Smooth muscle cell (in vitro differentiated cells): ENCODE measurements around the gene ATOH8. TPM values are rescaled to one million over a fixed set of nuclear protein-coding genes. Genes with fewer than 3 reads are reported as not detected.
A peak's percentile ranks its signal among the peaks of the same experiment; 100 is the strongest.

ENCODE experiments used
- DNase-seq: peaks from one replicate; lab custom pipeline; 2025; ENCODE audit not compliant: unreplicated experiment; lab: John Stamatoyannopoulos, UW
- H2AFZ ChIP-seq: fragments of 200-600 bp; sonication (generic); 2 replicates; pipeline ENCODE4 v1.6.0; 2016; ENCODE audit warnings: antibody characterized with exemption, low read depth, mild to moderate bottlenecking
- H3F3A ChIP-seq: fragments of 200-600 bp; sonication (generic); 2 replicates; pipeline ENCODE4 v1.6.0; 2017; ENCODE audit warnings: antibody characterized with exemption, low read depth
- H3K27ac ChIP-seq: fragments of 200-600 bp; sonication (generic); 2 replicates; pipeline ENCODE4 v1.5.1; 2016; ENCODE audit warnings: low read depth, mild to moderate bottlenecking
- H3K27me3 ChIP-seq: fragments of 200-600 bp; sonication (generic); 2 replicates; pipeline ENCODE4 v1.6.1; 2016; ENCODE audit warnings: low read depth, mild to moderate bottlenecking
- H3K36me3 ChIP-seq: fragments of 200-600 bp; sonication (generic); 2 replicates; pipeline ENCODE4 v1.5.1; 2016; ENCODE audit warnings: low read depth
- H3K4me1 ChIP-seq: fragments of 200-600 bp; sonication (generic); 2 replicates; pipeline ENCODE4 v1.5.1; 2016; ENCODE audit warnings: low read depth
- H3K4me2 ChIP-seq: fragments of 200-600 bp; sonication (generic); 2 replicates; pipeline ENCODE4 v1.6.0; 2016; ENCODE audit warnings: mild to moderate bottlenecking
- H3K4me3 ChIP-seq: fragments of 200-600 bp; sonication (generic); 2 replicates; pipeline ENCODE4 v1.5.1; 2016; ENCODE audit warnings: mild to moderate bottlenecking
- H3K79me2 ChIP-seq: fragments of 200-600 bp; sonication (generic); 2 replicates; pipeline ENCODE4 v1.6.0; 2016; ENCODE audit warnings: low read depth, mild to moderate bottlenecking
- H3K9ac ChIP-seq: fragments of 200-600 bp; sonication (generic); 2 replicates; pipeline ENCODE4 v1.6.0; 2016; ENCODE audit warnings: low read depth
- H3K9me3 ChIP-seq: fragments of 200-600 bp; sonication (generic); replicated peaks from 2 replicates; pipeline ENCODE4 v1.5.1; 2016; ENCODE audit warnings: low read depth
- H4K20me1 ChIP-seq: fragments of 200-600 bp; sonication (generic); 2 replicates; pipeline ENCODE4 v1.6.0; 2016; ENCODE audit warnings: low read depth
- CTCF ChIP-seq: fragments of 200-600 bp; sonication (generic); IDR thresholded peaks from 2 replicates; pipeline ENCODE4 v1.5.1; 2017; ENCODE audit warnings: borderline replicate concordance, mild to moderate bottlenecking, antibody characterized with exemption; ENCODE audit not compliant: insufficient read depth, poor library complexity, severe bottlenecking
- WGBS: methylation state at CpG from one replicate; pipeline ENCODE4 v1.1.7; 2016; ENCODE audit warnings: low lambda C conversion rate; 5-methylcytosine and 5-hydroxymethylcytosine counted together
- polyA plus RNA-seq: library from polyadenylated mRNA; unstranded; fragments of >200 nt; fragmentation: Nextera tagmentation; extraction: Ambion mirVana; gene quantifications from 2 replicates; pipeline ENCODE4 v1.2.1, GENCODE V29; 2016
- total RNA-seq: library from RNA; depleted of rRNA; stranded (reverse); fragments of >200 nt; gene quantifications from 2 replicates; pipeline ENCODE4 v1.2.3, GENCODE V29; 2014

Gene ATOH8
- total and polyA plus RNA-seq, 2 experiments from 2014 or later = 5.2 to 6.5 TPM

GRCh38 chr2:85785027-85785822 is 31.4 kb downstream of the ATOH8 start:
- Histone ChIP-seq H3K4me1 (no peaks in the 10 kb centered on the region), H3K4me3 (no peak overlapping the region), H3K4me2 (no peak overlapping the region), H3K27ac (peak overlapping the region; percentile 32), H3F3A (no peaks in the 10 kb centered on the region), H3K9ac (no peak overlapping the region), H3K9me3 (no peaks in the 10 kb centered on the region), H2AFZ (no peak overlapping the region), H3K36me3 (no peaks in the 10 kb centered on the region), H4K20me1 (no peaks in the 10 kb centered on the region), H3K79me2 (no peaks in the 10 kb centered on the region), H3K27me3 (no peaks in the 10 kb centered on the region)
- TF ChIP-seq CTCF = no peak
- WGBS = 27% methylated on average over 25 of the region's 25 CpGs
- DNase-seq = peak; percentile 59

DNA sequence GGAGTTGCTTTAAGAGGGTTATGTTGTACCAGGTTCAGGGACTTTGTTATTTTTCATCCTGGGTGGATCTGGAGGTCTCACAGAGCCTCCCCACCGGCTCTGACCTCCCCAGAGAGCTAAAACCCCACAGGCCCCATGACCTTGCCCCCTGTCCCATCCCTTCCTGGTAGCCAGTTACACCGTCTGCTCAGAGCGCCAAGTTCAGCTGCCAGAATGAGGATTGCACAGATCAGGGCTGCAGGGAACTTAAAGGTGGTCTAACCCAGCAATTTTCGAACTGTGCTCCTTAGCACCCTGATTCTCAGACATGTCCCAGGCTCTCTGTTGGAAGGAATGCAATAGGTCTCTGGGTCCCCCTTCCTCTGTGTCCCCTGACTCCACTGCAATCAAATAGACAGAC is 32.1 kb downstream of the ATOH8 start:
- Histone ChIP-seq H3K4me2 (no peak overlapping the region), H3K4me1 (no peaks in the 10 kb centered on the region), H2AFZ (no peak overlapping the region), H3K4me3 (no peak overlapping the region), H3F3A (no peaks in the 10 kb centered on the region), H3K9me3 (no peaks in the 10 kb centered on the region), H4K20me1 (no peaks in the 10 kb centered on the region), H3K79me2 (no peaks in the 10 kb centered on the region), H3K27me3 (no peaks in the 10 kb centered on the region), H3K27ac (no peak overlapping the region), H3K36me3 (no peaks in the 10 kb centered on the region), H3K9ac (no peak overlapping the region)
- DNase-seq = no peak
- WGBS = 95% methylated on average over 4 of the region's 4 CpGs
- TF ChIP-seq CTCF = no peak

- Histone ChIP-seq H4K20me1 (no peaks in the 10 kb centered on the region), H3K36me3 (no peaks in the 10 kb centered on the region)
Measured at GRCh38 chr2:85786444-85786843, 32.7 kb downstream of the ATOH8 start.

More at GRCh38 chr2:85786444-85786843, 32.7 kb downstream of the ATOH8 start:
- Histone ChIP-seq H3K4me1 (no peaks in the 10 kb centered on the region), H3K4me2 (no peak overlapping the region), H3K9ac (no peak overlapping the region), H3F3A (no peaks in the 10 kb centered on the region), H3K79me2 (no peaks in the 10 kb centered on the region), H3K4me3 (no peak overlapping the region), H3K27me3 (no peaks in the 10 kb centered on the region), H3K9me3 (no peaks in the 10 kb centered on the region), H2AFZ (no peak overlapping the region), H3K27ac (no peak overlapping the region)
- 98% methylated on average over 7 of the region's 7 CpGs for WGBS
- TF ChIP-seq CTCF = no peak
- DNase-seq = no peak
